PFSK-1 (cell line): Measurements from ENCODE around the gene SLC35B4.

ENCODE experiments used
- FOXP2 ChIP-seq: optimal IDR thresholded peaks from 2 replicates; pipeline ENCODE3; 2011; ENCODE audit warnings: borderline replicate concordance, control low read depth, inconsistent platforms; ENCODE audit not compliant: insufficient read depth; ENCODE audit errors: extremely low read length, extremely low read depth
- POLR2AphosphoS5 ChIP-seq: IDR thresholded peaks from 2 replicates; pipeline ENCODE4 v1.6.1; 2012; ENCODE audit warnings: low read depth, mild to moderate bottlenecking, control low read depth, low read length, moderate library complexity
- REST ChIP-seq, 2 experiments: IDR thresholded peaks; 2 replicates each; pipeline versions ENCODE4 v1.6.1 to v1.8.0; 2011 to 2012; ENCODE audit warnings: low read depth in 2 of 2, low read length in 2 of 2, control low read depth in 1 of 2, inconsistent platforms in 1 of 2, mild to moderate bottlenecking in 1 of 2, moderate library complexity in 1 of 2; ENCODE audit not compliant: insufficient read depth in 1 of 2
- SIN3A ChIP-seq: IDR thresholded peaks from 2 replicates; pipeline ENCODE4 v1.6.1; 2012; ENCODE audit warnings: mild to moderate bottlenecking, low read length, moderate library complexity, borderline replicate concordance; ENCODE audit not compliant: insufficient read depth
- TAF1 ChIP-seq: IDR thresholded peaks from 2 replicates; pipeline ENCODE4 v1.6.1; 2012; ENCODE audit warnings: low read length, control low read depth, borderline replicate concordance; ENCODE audit not compliant: insufficient read depth

Gene SLC35B4

DNA sequence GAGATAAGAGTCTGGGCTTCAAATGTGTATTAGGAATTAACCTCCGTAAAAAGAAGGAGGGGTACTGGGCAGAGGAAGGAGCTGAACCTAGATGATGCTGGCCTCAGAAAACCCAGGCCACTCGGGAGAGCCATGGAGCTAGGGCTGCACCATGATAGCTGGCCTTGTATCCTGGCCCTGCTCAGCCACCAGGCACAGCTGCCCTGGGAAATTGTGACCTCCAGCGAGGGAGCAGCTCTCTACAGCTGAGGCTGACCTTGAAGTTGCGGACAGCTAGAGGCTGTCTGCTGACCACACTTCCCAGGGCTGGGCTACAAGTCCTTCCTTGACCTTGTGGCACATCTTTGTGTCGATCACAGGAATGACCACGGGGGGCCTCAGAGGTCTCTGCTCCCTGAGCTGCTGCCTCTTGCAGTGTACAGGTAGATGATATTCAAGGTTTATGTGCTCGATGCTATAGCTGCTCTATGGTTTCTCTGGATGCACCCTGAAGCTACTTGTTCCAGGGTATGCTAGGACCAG is 38.3 kb upstream of the SLC35B4 start:
- TF ChIP-seq FOXP2: no peak
- no peak for TF ChIP-seq TAF1
- no peak for TF ChIP-seq REST (IDR thresholded peaks at IDR 0.05; ENCODE audit: insufficient read depth in 1 of 2, low read depth in 2 of 2, low read length in 2 of 2)
- no peak for TF ChIP-seq SIN3A
- no peak for TF ChIP-seq POLR2AphosphoS5

- no peak for TF ChIP-seq FOXP2
- no peak for TF ChIP-seq SIN3A
- no peak for TF ChIP-seq POLR2AphosphoS5
- TF ChIP-seq TAF1: no peak
- no peak for TF ChIP-seq REST (IDR thresholded peaks at IDR 0.05; ENCODE audit: insufficient read depth in 1 of 2, low read depth in 2 of 2, low read length in 2 of 2)
Observed at GRCh38 chr7:134353411-134353810, 36.7 kb upstream of the SLC35B4 start.

DNA sequence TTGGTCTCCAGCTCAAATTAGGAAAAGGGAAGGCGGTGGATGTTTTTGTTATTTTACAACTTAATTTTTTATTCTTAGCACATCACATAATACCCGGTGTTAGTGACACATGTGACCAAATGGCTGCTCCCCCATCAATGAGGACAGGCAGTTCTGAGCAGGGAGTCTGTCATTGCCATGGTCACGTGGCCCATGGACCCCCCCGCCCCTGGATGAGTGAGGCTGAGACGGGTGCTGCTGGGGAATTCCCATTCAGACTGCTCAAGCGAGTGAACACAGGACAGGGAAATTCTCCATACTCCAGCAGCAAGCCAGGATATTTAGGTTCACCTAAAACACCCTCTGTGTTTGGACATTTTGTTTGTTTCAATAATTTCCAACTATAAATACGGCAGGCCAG is 34.7 kb upstream of the SLC35B4 start:
- TF ChIP-seq POLR2AphosphoS5 (no peak), TAF1 (no peak), REST (IDR thresholded peaks at IDR 0.05; ENCODE audit: insufficient read depth in 1 of 2, low read depth in 2 of 2, low read length in 2 of 2) (no peak), SIN3A (no peak), FOXP2 (no peak)

DNA sequence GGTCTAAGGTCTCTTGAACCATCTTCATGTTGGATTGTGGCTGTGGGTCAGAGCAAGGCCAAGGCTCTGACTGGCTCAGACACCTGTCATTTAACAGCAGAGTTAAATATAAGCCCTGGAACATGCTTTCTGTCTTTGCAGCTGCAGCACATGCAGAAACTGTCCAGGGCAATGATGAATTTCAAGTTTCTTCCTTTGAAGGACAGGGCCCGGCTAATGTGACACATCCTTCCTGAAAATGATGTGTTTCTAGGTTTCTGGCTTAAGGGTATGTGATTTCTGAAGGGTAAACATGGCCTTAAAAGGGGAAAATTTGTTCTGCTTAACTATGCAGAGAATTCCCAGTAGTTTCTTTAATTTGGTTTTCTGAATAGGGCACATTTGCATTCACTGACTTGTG is 34.0 kb upstream of the SLC35B4 start:
- no peak for TF ChIP-seq TAF1
- no peak for TF ChIP-seq FOXP2
- TF ChIP-seq SIN3A: no peak
- no peak for TF ChIP-seq REST (IDR thresholded peaks at IDR 0.05; ENCODE audit: insufficient read depth in 1 of 2, low read depth in 2 of 2, low read length in 2 of 2)
- no peak for TF ChIP-seq POLR2AphosphoS5

DNA sequence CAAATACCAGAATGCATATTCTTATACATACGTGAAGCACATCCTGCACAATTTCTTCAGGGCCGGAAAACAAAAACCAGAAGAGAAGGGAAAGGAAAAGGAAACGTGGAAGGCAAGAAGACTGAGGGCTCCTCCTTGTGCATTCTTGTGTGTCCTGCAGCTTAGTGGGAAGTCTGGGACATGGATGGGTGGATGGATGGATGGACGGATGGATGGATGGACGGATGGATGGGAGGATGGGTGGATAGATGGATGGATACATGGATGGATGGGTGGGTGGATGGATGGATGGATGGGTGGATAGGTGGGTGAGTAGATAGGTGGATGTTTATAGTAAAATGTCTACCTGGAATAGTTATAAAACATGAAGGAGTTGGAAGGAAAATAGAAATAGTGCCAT is 30.8 kb upstream of the SLC35B4 start:
- TF ChIP-seq REST (IDR thresholded peaks at IDR 0.05; ENCODE audit: insufficient read depth in 1 of 2, low read depth in 2 of 2, low read length in 2 of 2) (no peak), FOXP2 (no peak), SIN3A (no peak), TAF1 (no peak), POLR2AphosphoS5 (no peak)
